Measurements from ENCODE around the gene C22orf15.

The C22orf15 gene

GRCh38 chr22:23789121-23789520 lies 26.3 kb downstream of the C22orf15 start:
- DNase-seq (ENCODE audit: low spot score) = no peak

GRCh38 chr22:23789638-23790037 lies 26.8 kb downstream of the C22orf15 start:
- DNase-seq (ENCODE audit: low spot score) = no peak

- DNase-seq (ENCODE audit: low spot score) = no peak
Measured at GRCh38 chr22:23790819-23791737, 28.3 kb downstream of the C22orf15 start.

DNA sequence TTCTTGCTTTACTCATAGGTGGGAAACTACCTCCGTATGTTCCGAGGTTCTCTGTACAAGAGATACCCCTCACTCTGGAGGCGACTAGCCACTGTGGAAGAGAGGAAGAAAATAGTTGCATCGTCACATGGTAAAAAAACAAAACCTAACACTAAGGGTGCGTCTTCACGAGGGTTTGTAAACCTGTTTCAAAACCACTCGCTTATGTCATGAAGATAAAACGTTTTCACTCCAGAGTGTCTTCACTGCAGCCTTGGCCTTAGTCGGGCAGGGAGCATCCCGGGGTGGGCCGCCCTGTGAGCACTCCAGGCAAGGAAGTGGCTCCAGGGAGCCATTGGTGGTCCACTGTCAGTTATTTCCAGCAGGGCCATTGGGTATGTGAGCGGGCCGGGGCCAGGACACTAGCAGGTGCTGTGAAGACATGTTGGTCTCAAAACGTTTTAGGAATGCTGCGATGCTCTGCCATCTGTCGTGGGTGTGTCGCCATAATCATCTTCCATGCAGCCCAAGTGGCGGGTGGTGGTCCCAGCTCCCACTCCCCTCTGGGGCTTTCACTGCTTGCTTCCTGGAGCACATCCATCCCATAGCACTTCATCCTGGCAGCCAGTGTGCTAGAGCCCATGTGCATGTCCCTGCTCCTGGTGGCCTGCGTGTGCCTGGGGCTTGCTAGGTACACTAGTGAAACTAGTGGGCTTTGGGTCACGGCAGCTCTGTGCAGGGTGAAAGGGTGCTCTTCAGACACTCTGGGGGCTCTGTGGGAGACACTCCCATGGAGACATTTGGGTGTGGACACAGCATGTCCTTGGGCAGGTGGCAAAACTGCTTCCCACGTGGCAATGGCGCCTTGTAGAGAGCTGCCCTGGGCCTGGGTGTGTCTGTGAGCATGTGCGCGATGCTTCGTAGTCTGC lies 29.2 kb downstream of the C22orf15 start:
- DNase-seq (ENCODE audit: low spot score) = no peak

- no peak for DNase-seq (ENCODE audit: low spot score)
Measured at GRCh38 chr22:23793326-23793725, 30.5 kb downstream of the C22orf15 start.

DNA sequence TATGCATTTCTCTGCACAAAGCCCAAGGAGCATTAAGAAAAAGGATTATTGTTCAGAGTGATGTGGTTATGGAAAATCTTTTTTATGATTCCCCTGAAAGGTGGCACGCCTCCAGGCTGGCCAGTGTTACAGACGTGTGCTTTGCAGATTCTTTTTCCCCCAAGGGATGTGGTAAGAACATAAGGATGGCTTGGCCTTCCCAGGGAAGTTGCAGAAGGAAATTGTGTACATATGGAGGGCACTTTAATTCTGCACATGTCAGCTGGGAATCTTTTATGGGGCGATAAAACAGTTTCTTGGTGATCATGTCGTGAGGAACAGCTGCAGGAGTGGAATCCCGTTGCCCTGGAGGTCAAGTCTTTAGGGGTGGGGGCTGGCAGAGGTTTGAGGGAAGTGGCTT lies 33.7 kb downstream of the C22orf15 start:
- DNase-seq (ENCODE audit: low spot score) = no peak

GRCh38 chr22:23800297-23801237 lies 37.8 kb downstream of the C22orf15 start:
- no peak for DNase-seq (ENCODE audit: low spot score)

- DNase-seq (ENCODE audit: low spot score) = no peak
Measured at GRCh38 chr22:23801238-23801821, 38.5 kb downstream of the C22orf15 start.

GRCh38 chr22:23801886-23802377 lies 39.1 kb downstream of the C22orf15 start:
- DNase-seq (ENCODE audit: low spot score) = no peak

GRCh38 chr22:23803001-23803819 lies 40.4 kb downstream of the C22orf15 start:
- DNase-seq (ENCODE audit: low spot score) = no peak

GRCh38 chr22:23804781-23805291 lies 42.0 kb downstream of the C22orf15 start:
- no peak for DNase-seq (ENCODE audit: low spot score)

DNA sequence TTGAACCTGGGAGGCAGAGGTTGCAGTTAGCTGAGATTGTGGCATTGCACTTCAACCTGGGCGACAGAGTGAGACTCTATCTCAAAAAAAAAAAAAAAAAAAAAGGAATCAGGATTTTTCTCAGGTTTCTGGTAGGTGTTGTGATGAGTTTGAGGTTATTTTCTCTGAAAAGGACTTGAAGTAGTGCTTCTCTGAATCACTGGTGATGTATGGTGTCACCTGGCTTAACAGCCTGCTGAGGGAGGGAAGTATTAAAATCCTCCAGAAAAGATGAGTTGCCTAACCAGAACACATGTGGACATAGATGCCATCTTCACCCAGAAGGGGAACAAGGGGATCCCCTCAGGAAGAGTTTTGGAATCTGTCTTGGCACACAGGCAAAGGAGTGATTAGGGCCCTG lies 44.0 kb downstream of the C22orf15 start:
- DNase-seq (ENCODE audit: low spot score) = no peak

DNA sequence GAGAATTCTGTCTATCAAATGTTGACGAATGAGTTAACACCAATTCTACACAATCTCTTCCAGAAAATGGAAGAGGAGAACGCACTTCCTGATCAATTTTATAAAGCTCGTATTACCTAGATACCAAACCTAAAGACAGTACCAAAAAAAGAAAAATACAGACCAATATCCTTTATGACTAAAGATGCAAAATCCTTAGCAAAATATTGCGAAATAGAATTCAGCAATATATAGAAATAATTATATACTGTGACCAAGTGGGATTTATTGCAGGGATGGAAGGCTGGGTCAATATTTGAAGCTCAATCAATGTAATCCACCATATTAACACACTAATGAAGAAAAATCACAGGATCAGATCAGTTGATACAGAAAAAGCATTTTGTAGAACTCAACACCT lies 49.6 kb downstream of the C22orf15 start:
- no peak for DNase-seq (ENCODE audit: low spot score)

Measured in CD4-positive, alpha-beta T cell treated with Interleukin-15 for 4 hours (primary cell).